Pancreas (tissue), 10 donors: ENCODE data around the gene ABCC1. TPM values are rescaled to one million over a fixed set of nuclear protein-coding genes. Genes with fewer than 3 reads are reported as not detected.

Experiments used
- ATAC-seq, 4 donors: fragments of 200-7000 bp; cut with Tn5 transposase; one replicate each; pipeline versions ENCODE4 v1.8.0 to v1.9.1; 2020; ENCODE audit warnings: mild to moderate bottlenecking in 4 of 4, moderate library complexity in 4 of 4
- DNase-seq, 6 donors: peaks; one replicate each; pipeline ENCODE4 v3.0.0-alpha.2; 2020
- FAIRE-seq: peaks from 2 replicates; lab custom pipeline; 2012; peaks lifted over from hg19 to GRCh38; lab: Jason Lieb, UNC
- H3K27ac ChIP-seq, 4 donors: fragments of 200-600 bp; sonication (generic); 1 replicate in 3 of 4; 2 replicates in 1 of 4; pipeline versions ENCODE4 v1.5.0 to v1.8.0; 2020
- H3K27me3 ChIP-seq, 4 donors: fragments of 200-600 bp; one replicate each; pipeline ENCODE4 v1.8.0; 2021
- H3K36me3 ChIP-seq, 3 donors: fragments of 200-600 bp; sonication (generic) in 1 of 3; one replicate each; pipeline versions ENCODE4 v1.5.0 to v1.8.0; 2020 to 2021
- H3K4me1 ChIP-seq, 3 donors: fragments of 200-600 bp; one replicate each; pipeline ENCODE4 v1.8.0; 2021
- H3K4me3 ChIP-seq, 4 donors: fragments of 200-600 bp; sonication (generic) in 2 of 4; one replicate each; pipeline versions ENCODE4 v1.5.0 to v1.8.0; 2020 to 2021
- H3K9me3 ChIP-seq, 4 donors: fragments of 200-600 bp; one replicate each; pipeline ENCODE4 v1.8.0; 2021
- WGBS, 2 donors: extraction: QIAGEN DNeasy Blood & Tissue Kit; methylation state at CpG; one replicate each; pipeline ENCODE4 v1.1.7; 2013; 5-methylcytosine and 5-hydroxymethylcytosine counted together
- intact Hi-C, 3 donors: fragments of 100-400 bp; cut with DNase I; formaldehyde crosslinking; loops; one replicate each; pipeline versions ENCODE4 v1.11.1 to v1.14.2; 2022
- polyA plus RNA-seq, 2 donors: library from polyadenylated mRNA; stranded (reverse); fragments of 200-250 nt; gene quantifications; one replicate each; pipeline ENCODE4 v1.2.3, GENCODE V29; 2013
- total RNA-seq, 6 donors: library from RNA; stranded (reverse); fragmentation: NEBNext Ultra II Directional in 4 of 6; extraction: Animal tissue kit (Norgen Biotek cat#: 25700) in 4 of 6; gene quantifications; one replicate each; pipeline versions ENCODE4 v1.2.1 to v1.2.4, GENCODE V29; 2021 to 2023
- TF ChIP-seq, protein P1 (sequence below), 4 donors: fragments of 200-600 bp; sonication (generic) in 3 of 4; IDR thresholded peaks; one replicate each; pipeline versions ENCODE4 v1.5.0 to v1.8.0; 2021; ENCODE audit warnings: antibody characterized with exemption in 4 of 4
- donor health status: healthy with polysubstance abuse.
- donor health status: DM: no; HTN: no; CAD: no; lungs with moderate emphysema.
- donor health status: DM: no; HTN: no; CAD: no.
- donor health status: control.
- donor health status: control.
- donor health status: Bipolar disorder and iron deficiency.
- donor health status: DM: yes; HTN: yes; CAD: no.
- donor health status: DM: no; HTN: no; CAD: no.
- donor health status: DM: no; HTN: no; CAD: no.
- donor health status: DM: yes; HTN: yes; CAD: no.

The ABCC1 gene
- total and polyA plus RNA-seq, 8 donors: 8.5 to 16.8 (median 12.0) TPM

DNA sequence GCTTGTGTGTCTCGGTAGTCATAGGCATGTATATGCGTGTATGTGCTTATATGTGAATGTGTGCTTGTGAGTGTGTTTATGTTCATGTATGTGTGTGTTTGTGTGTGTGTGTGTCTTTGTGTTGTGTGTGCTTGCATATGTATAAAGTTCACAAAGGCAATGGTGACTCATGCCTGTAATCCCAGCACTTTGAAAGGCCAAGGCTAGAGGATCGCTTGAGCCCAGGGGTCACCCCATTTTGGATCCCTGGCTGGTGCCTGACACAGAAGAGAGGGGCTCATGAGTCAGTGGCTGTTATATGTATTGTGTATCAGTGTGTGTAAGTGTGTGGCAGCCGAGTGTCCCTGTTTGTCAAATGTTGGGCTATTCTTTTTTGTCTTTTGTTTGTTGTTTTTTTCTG, 69.3 kb downstream of the ABCC1 start:
- WGBS, 2 donors: 91 to 93% methylated on average over 4 of the region's 4 CpGs
- Histone ChIP-seq H3K4me3 (no peak overlapping the region), H3K27ac (no peak overlapping the region), H3K4me1 (peaks cover 13 to 17% (median 13%) of the 10 kb centered on the region in 3 donors), H3K9me3 (no peaks in the 10 kb centered on the region), H3K36me3 (peaks cover 0 to 4% (median 0%) of the 10 kb centered on the region in 3 donors), H3K27me3 (no peaks in the 10 kb centered on the region)
- DNase-seq (no peak), FAIRE-seq (no peak), ATAC-seq (no peak)
- intact Hi-C loops: no loop called here
- TF ChIP-seq, protein P1, sequence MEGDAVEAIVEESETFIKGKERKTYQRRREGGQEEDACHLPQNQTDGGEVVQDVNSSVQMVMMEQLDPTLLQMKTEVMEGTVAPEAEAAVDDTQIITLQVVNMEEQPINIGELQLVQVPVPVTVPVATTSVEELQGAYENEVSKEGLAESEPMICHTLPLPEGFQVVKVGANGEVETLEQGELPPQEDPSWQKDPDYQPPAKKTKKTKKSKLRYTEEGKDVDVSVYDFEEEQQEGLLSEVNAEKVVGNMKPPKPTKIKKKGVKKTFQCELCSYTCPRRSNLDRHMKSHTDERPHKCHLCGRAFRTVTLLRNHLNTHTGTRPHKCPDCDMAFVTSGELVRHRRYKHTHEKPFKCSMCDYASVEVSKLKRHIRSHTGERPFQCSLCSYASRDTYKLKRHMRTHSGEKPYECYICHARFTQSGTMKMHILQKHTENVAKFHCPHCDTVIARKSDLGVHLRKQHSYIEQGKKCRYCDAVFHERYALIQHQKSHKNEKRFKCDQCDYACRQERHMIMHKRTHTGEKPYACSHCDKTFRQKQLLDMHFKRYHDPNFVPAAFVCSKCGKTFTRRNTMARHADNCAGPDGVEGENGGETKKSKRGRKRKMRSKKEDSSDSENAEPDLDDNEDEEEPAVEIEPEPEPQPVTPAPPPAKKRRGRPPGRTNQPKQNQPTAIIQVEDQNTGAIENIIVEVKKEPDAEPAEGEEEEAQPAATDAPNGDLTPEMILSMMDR (IDR thresholded peaks at IDR 0.05): no peak

DNA sequence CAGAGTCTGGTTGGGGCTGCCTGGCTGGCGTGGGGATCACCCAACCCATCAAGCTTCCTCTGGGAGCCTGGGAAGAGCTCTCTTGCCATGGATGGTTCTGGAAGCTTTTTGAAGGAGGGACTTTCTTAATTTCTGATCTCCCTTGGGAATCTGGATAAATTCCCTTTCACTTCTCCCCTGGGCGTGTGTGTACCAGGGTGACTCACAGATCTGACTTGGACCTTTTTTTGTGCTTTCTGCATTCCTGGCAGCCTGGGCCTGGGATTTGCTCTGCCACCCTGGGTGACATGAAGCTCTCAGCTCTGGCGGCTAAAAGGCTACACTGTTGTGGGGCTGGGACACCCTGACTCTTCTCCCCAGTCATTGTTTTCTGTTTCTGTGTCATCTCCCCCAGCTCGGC, 70.1 kb downstream of the ABCC1 start:
- H3K9me3 ChIP-seq: no peaks in the 10 kb centered on the region
- no peaks in the 10 kb centered on the region for H3K27me3 ChIP-seq
- no peak overlapping the region for H3K27ac ChIP-seq
- H3K4me3 ChIP-seq: no peak overlapping the region
- TF ChIP-seq, protein P1 (IDR thresholded peaks at IDR 0.05): no peak
- FAIRE-seq (no peak), DNase-seq (no peak), ATAC-seq (no peak)
- peaks cover 13 to 17% (median 13%) of the 10 kb centered on the region in 3 donors for H3K4me1 ChIP-seq
- WGBS, 2 donors: 93 to 94% methylated on average over 4 of the region's 4 CpGs
- peaks cover 0 to 4% (median 0%) of the 10 kb centered on the region in 3 donors for H3K36me3 ChIP-seq
- intact Hi-C loops: no loop called here

DNA sequence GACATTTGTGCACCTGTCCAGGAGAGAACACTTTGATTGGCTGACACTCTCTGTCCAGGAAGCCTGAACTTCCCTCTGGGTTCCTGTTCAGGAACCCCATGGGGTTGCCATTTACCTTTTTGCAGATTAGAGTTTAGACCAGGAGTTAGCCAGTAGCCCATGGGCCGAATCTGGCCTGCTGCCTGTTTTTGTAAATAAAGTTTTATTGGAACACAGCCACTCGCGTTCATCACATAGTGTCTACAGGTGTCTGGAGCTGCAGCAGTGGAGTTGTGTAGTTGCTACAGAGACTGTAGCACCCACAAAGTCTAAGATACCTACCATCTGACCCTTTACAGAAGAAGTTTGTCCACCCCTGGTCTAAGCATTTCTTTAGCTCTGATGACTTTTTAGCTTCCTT, 70.9 kb downstream of the ABCC1 start:
- DNase-seq: no peak
- Histone ChIP-seq H3K27me3 (no peaks in the 10 kb centered on the region), H3K4me1 (peaks cover 13 to 17% (median 13%) of the 10 kb centered on the region in 3 donors), H3K9me3 (no peaks in the 10 kb centered on the region), H3K36me3 (peaks cover 0 to 4% (median 0%) of the 10 kb centered on the region in 3 donors), H3K4me3 (no peak overlapping the region), H3K27ac (no peak overlapping the region)
- no peak for ATAC-seq
- TF ChIP-seq, protein P1 (IDR thresholded peaks at IDR 0.05): no peak
- intact Hi-C loops: no loop called here
- WGBS, 2 donors: 90 to 95% methylated on average over 3 of the region's 3 CpGs
- FAIRE-seq: no peak

DNA sequence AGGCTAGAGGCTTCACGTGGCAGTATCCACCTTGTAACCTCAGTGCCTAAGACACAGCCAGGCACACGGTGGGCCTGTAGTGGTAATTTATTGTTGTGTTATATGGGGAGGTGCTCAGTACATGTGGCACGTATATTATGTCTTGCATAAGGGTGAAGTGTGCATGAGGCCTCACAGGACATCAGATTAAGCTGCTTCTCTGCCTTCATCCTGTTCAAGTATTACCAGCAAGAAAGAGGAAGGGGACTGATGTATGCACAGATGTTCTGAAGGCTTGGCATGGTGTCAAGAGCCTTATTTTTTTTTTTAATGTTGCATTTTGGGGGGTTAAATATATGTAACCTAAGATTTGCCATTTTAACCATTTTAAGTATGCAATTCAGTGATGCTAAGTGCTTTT, 71.6 kb downstream of the ABCC1 start:
- DNase-seq: no peak
- H3K27me3 ChIP-seq: no peaks in the 10 kb centered on the region
- H3K4me3 ChIP-seq: no peak overlapping the region
- intact Hi-C loops: no loop called here
- no peak for ATAC-seq
- 82 to 88% methylated on average over 3 of the region's 3 CpGs for WGBS, 2 donors
- H3K27ac ChIP-seq: no peak overlapping the region
- no peaks in the 10 kb centered on the region for H3K9me3 ChIP-seq
- H3K36me3 ChIP-seq: peaks cover 0 to 4% (median 0%) of the 10 kb centered on the region in 3 donors
- TF ChIP-seq, protein P1 (IDR thresholded peaks at IDR 0.05): no peak
- no peak for FAIRE-seq
- peaks cover 13 to 17% (median 13%) of the 10 kb centered on the region in 3 donors for H3K4me1 ChIP-seq

DNA sequence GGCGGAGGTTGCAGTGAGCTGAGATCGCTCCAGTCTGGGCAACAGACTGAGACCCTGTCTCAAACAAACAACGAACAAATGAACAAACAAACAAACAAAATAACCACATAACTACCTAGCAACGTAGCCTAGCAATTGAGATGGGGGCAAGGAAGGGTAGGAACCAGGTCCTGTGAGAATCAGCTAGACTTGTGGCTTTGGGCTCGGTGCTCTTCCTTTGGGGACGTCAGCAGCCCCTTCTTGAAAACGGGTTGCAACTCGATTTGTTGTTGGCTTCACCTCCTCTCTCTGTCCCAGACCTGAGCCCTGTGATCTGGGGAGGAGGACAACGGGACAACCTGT, 72.2 kb downstream of the ABCC1 start:
- 53 to 62% methylated on average over 9 of the region's 9 CpGs for WGBS, 2 donors
- TF ChIP-seq, protein P1 (IDR thresholded peaks at IDR 0.05): no peak
- no peak for FAIRE-seq
- peaks cover 13 to 17% (median 13%) of the 10 kb centered on the region in 3 donors for H3K4me1 ChIP-seq
- no peak overlapping the region for H3K4me3 ChIP-seq
- no peak for DNase-seq
- peak overlapping the region in 1 of 4 donors; percentile 22 for H3K27ac ChIP-seq
- no peaks in the 10 kb centered on the region for H3K9me3 ChIP-seq
- intact Hi-C loops: no loop called here
- no peaks in the 10 kb centered on the region for H3K27me3 ChIP-seq
- no peak for ATAC-seq
- peaks cover 0 to 2% (median 0%) of the 10 kb centered on the region in 3 donors for H3K36me3 ChIP-seq
